Breast epithelium (tissue), 4 donors: Measurements from ENCODE around the gene GLIS1. TPM values are rescaled to one million over a fixed set of nuclear protein-coding genes. Genes with fewer than 3 reads are reported as not detected.

Experiments used
- DNase-seq, 2 donors: peaks; one replicate each; pipeline ENCODE4 v3.0.0-alpha.2; 2019; ENCODE audit warnings: low spot score in 2 of 2
- H3K27ac ChIP-seq, 2 donors: fragments of 200-600 bp; sonication (generic) in 1 of 2; one replicate each; pipeline ENCODE4 v1.5.1; 2016 to 2019; ENCODE audit warnings: mild to moderate bottlenecking in 1 of 2
- H3K27me3 ChIP-seq, 2 donors: fragments of 200-600 bp; sonication (generic) in 1 of 2; one replicate each; pipeline versions ENCODE4 v1.5.1 to v1.6.0; 2017 to 2019; ENCODE audit warnings: control low read depth in 1 of 2, mild to moderate bottlenecking in 1 of 2
- H3K36me3 ChIP-seq: fragments of 200-600 bp; one replicate; pipeline ENCODE4 v1.5.1; 2019
- H3K4me1 ChIP-seq, 2 donors: fragments of 200-600 bp; sonication (generic); one replicate each; pipeline ENCODE4 v1.5.1; 2016 to 2019; ENCODE audit warnings: control low read depth in 1 of 2
- H3K4me3 ChIP-seq, 3 donors: fragments of 200-600 bp; sonication (generic); 1 replicate in 2 of 3; 2 replicates in 1 of 3; pipeline ENCODE4 v1.5.1; 2016 to 2019; ENCODE audit warnings: mild to moderate bottlenecking in 3 of 3, moderate library complexity in 2 of 3
- H3K9me3 ChIP-seq, 2 donors: fragments of 200-600 bp; sonication (generic) in 1 of 2; one replicate each; pipeline ENCODE4 v1.5.1; 2016 to 2019; ENCODE audit warnings: control low read depth in 1 of 2
- POLR2A ChIP-seq: fragments of 450-650 bp; IDR thresholded peaks from one replicate; pipeline ENCODE4 v1.6.1; 2016; ENCODE audit warnings: antibody characterized with exemption, mild to moderate bottlenecking, moderate library complexity
- POLR2AphosphoS5 ChIP-seq, 3 donors: sonication (generic); formaldehyde crosslinking; IDR thresholded peaks; one replicate each; pipeline ENCODE4 v1.6.1; 2017; ENCODE audit warnings: antibody characterized with exemption in 3 of 3
- intact Hi-C: fragments of 100-400 bp; cut with DNase I; formaldehyde crosslinking; loops from one replicate; pipeline ENCODE4 v1.15.1; 2023; ENCODE audit warnings: low total_unique reads
- total RNA-seq, 3 donors: library from RNA; depleted of rRNA; stranded (reverse); fragments of >200 nt; gene quantifications; one replicate each; pipeline ENCODE4 v1.1.0, GENCODE V29; 2016
- TF ChIP-seq, protein P1 (sequence below), 3 donors: fragments of 450-650 bp; IDR thresholded peaks; one replicate each; pipeline ENCODE4 v1.5.1; 2016 to 2017; ENCODE audit warnings: antibody characterized with exemption in 3 of 3, mild to moderate bottlenecking in 3 of 3, moderate library complexity in 3 of 3

Gene GLIS1
- total RNA-seq, 3 donors from 2014 or later, result 0.16 to 2.0 (median 0.59) TPM

DNA sequence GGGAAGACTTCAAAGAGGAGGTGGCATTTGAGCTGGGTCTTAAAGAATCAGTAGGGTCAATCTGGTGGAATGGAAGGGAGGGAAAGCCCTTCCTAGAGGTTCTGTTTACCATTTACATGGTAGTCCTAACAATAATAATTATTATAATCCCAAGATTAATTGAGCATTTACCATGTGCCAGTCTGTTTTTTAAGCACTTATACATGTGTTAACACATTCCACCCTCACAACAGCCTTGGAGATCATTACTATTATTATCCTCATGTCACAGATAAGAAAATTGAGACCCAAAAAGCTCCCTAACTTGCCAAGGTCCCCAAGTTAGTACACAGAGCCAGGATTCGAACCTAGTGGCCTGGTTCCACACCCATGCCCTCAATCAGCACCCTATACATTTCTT is 10.8 kb downstream of the GLIS1 start:
- H3K4me1 ChIP-seq, result no peaks in the 10 kb centered on the region
- no peaks in the 10 kb centered on the region for H3K36me3 ChIP-seq
- H3K27me3 ChIP-seq, result no peaks in the 10 kb centered on the region
- H3K4me3 ChIP-seq, result no peak overlapping the region
- no peak for DNase-seq
- no peak overlapping the region for H3K27ac ChIP-seq
- intact Hi-C loops, result no loop called here
- no peaks in the 10 kb centered on the region for H3K9me3 ChIP-seq
- TF ChIP-seq POLR2AphosphoS5 (IDR thresholded peaks at IDR 0.05) (no peak), POLR2A (no peak)

DNA sequence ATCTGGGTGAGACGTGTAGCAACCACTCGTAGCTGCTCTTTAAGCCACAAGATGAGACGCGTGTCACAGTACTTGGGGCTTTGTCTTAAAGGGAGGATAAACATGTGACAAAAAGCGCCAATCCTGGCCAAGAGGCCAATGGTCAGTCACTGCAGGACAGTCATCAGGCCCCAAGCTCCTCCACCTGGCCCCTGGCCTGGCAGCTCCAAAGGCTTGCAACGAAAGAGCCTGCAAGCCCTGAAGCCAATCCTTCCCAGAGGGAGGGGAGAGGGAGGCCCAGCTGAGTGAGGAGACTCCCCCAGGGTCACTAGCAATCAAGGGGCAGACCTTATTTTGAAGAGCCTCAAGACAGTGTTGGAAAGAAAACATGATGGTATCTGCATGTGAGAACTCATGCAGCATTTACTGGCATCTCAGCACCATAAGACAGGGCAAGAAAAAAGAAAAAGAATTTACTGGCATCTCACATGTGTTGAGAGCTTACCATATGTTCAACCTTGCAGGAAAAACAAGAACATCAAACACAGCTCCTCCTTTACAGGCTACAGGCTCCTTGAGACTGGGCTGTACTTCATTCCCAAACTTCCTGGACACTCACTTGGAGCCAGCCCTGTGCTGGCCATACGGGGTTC is 11.4 kb downstream of the GLIS1 start:
- DNase-seq, result no peak
- TF ChIP-seq, protein P1, sequence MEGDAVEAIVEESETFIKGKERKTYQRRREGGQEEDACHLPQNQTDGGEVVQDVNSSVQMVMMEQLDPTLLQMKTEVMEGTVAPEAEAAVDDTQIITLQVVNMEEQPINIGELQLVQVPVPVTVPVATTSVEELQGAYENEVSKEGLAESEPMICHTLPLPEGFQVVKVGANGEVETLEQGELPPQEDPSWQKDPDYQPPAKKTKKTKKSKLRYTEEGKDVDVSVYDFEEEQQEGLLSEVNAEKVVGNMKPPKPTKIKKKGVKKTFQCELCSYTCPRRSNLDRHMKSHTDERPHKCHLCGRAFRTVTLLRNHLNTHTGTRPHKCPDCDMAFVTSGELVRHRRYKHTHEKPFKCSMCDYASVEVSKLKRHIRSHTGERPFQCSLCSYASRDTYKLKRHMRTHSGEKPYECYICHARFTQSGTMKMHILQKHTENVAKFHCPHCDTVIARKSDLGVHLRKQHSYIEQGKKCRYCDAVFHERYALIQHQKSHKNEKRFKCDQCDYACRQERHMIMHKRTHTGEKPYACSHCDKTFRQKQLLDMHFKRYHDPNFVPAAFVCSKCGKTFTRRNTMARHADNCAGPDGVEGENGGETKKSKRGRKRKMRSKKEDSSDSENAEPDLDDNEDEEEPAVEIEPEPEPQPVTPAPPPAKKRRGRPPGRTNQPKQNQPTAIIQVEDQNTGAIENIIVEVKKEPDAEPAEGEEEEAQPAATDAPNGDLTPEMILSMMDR (IDR thresholded peaks at IDR 0.05), result no peak
- TF ChIP-seq POLR2AphosphoS5 (IDR thresholded peaks at IDR 0.05) (no peak), POLR2A (no peak)
- Histone ChIP-seq H3K4me3 (no peak overlapping the region), H3K9me3 (no peaks in the 10 kb centered on the region), H3K27ac (no peak overlapping the region), H3K27me3 (no peaks in the 10 kb centered on the region), H3K36me3 (no peaks in the 10 kb centered on the region), H3K4me1 (no peaks in the 10 kb centered on the region)
- intact Hi-C loops, result no loop called here

DNA sequence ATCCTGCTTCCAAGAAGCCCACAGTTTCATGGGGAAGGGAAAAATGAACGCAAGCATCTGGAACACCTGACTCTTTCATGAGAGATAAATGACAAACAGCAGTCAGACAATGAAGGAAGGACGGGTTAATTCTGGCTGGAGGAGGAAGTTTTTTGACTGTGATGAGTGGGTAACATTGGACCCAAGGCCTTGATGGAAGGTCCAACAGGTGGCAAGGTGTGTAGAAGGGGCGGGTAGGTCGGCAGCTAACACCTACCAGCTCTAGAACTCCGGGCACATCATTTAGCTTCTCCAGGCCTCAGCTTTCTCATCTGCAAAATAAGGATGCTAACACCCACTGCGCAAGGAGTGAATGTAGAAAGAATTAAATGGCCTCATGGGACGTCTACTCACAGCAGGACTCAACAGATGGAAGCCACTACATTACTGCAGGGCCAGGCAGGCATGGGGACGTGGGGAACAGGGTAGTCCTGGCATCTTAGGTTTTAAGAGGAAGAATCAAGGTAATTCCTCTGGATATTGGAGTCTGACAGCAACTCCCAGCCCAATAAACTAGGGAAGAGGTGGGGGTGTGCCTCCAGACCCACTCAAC is 12.9 kb downstream of the GLIS1 start:
- DNase-seq, result no peak
- Histone ChIP-seq H3K36me3 (no peaks in the 10 kb centered on the region), H3K4me1 (no peaks in the 10 kb centered on the region), H3K27me3 (no peaks in the 10 kb centered on the region), H3K4me3 (no peak overlapping the region), H3K27ac (no peak overlapping the region), H3K9me3 (no peaks in the 10 kb centered on the region)
- TF ChIP-seq POLR2A (no peak), POLR2AphosphoS5 (IDR thresholded peaks at IDR 0.05) (no peak)
- TF ChIP-seq, protein P1 (IDR thresholded peaks at IDR 0.05), result no peak
- intact Hi-C loops, result no loop called here

DNA sequence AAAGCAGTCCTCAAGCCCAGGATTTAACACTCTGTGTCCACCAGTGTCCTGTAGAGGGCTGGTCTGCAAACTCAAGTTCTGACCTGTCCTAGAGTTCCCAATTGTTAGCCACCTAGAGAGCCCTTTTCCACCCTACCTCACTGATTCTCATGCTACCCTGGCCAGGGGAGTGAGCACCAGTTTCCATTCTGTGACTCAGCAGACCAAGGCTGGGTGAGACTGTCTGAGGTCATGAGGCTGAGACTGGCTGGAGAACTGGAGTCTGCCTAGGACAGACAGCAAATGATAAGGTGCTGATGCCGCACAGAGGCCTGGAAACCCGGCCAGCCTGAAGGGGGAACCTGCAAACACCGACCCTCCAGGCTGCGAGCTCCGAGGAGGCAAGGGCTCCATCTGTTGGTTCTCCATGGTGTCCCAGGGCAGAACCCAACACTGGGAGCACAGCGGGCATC is 13.7 kb downstream of the GLIS1 start:
- Histone ChIP-seq H3K4me1 (no peaks in the 10 kb centered on the region), H3K27ac (no peak overlapping the region), H3K27me3 (no peaks in the 10 kb centered on the region), H3K4me3 (no peak overlapping the region), H3K9me3 (no peaks in the 10 kb centered on the region), H3K36me3 (no peaks in the 10 kb centered on the region)
- no peak for DNase-seq
- TF ChIP-seq POLR2A, result no peak
- TF ChIP-seq POLR2AphosphoS5 (IDR thresholded peaks at IDR 0.05), result no peak
- TF ChIP-seq, protein P1 (IDR thresholded peaks at IDR 0.05), result no peak
- intact Hi-C loops, result no loop called here

DNA sequence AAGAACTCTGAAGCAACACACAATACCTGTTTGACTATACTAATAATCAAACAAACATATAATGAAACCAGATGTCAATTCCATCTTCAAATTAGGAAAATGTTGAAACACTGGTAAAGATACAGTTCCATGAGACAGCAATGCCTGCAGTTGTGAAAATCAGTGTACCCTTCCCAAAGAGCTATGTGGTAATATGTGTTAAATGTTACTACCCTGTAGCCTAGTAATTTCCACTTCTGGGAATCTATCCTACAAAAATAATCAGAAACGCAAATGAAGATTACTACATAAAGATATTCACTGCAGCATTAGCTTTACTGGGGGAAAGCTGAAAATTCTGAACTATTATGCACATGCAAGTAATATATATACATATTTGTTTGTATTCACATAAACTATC is 16.9 kb downstream of the GLIS1 start:
- TF ChIP-seq, protein P1 (IDR thresholded peaks at IDR 0.05), result no peak
- TF ChIP-seq POLR2A (no peak), POLR2AphosphoS5 (IDR thresholded peaks at IDR 0.05) (no peak)
- intact Hi-C loops, result no loop called here
- Histone ChIP-seq H3K36me3 (no peaks in the 10 kb centered on the region), H3K9me3 (no peaks in the 10 kb centered on the region), H3K4me1 (no peaks in the 10 kb centered on the region), H3K4me3 (no peak overlapping the region), H3K27me3 (no peaks in the 10 kb centered on the region), H3K27ac (no peak overlapping the region)
- no peak for DNase-seq
